Effector memory CD4-positive, alpha-beta T cell (primary cell): ENCODE measurements around the gene MAMSTR.
A peak's percentile ranks its signal among the peaks of the same experiment; 100 is the strongest.

Experiments used
- DNase-seq, 3 donors: peaks; one replicate each; pipeline ENCODE4 v3.0.0-alpha.2; 2020
- H3K27ac ChIP-seq: 2 replicates; pipeline ENCODE4 v1.7.0; 2013; ENCODE audit warnings: mild to moderate bottlenecking, low read length, moderate library complexity; ENCODE audit not compliant: insufficient read depth, poor library complexity, severe bottlenecking
- H3K27me3 ChIP-seq: replicated peaks from 2 replicates; pipeline ENCODE4 v1.7.0; 2013; ENCODE audit warnings: mild to moderate bottlenecking, low read length; ENCODE audit not compliant: insufficient read depth, control insufficient read depth, poor library complexity, severe bottlenecking
- H3K36me3 ChIP-seq: 2 replicates; pipeline ENCODE4 v1.7.0; 2013; ENCODE audit warnings: mild to moderate bottlenecking, low read length, moderate library complexity; ENCODE audit not compliant: control insufficient read depth, insufficient read depth
- H3K4me1 ChIP-seq: 2 replicates; pipeline ENCODE4 v1.7.0; 2013; ENCODE audit warnings: low read length, mild to moderate bottlenecking; ENCODE audit not compliant: control insufficient read depth, insufficient read depth, poor library complexity, severe bottlenecking
- H3K4me3 ChIP-seq: 2 replicates; pipeline ENCODE4 v1.7.0; 2013; ENCODE audit warnings: low read length, low read depth, mild to moderate bottlenecking; ENCODE audit not compliant: insufficient read depth, poor library complexity, severe bottlenecking
- H3K9me3 ChIP-seq: 2 replicates; pipeline ENCODE4 v1.7.0; 2013; ENCODE audit warnings: mild to moderate bottlenecking, low read length, moderate library complexity; ENCODE audit not compliant: control insufficient read depth

The MAMSTR gene

GRCh38 chr19:48755787-48756186, 36.3 kb upstream of the MAMSTR start:
- Histone ChIP-seq H3K9me3 (no peaks in the 10 kb centered on the region), H3K36me3 (no peaks in the 10 kb centered on the region), H3K4me3 (no peak overlapping the region), H3K27me3 (peaks cover 4% of the 10 kb centered on the region), H3K27ac (no peak overlapping the region), H3K4me1 (peaks cover 17% of the 10 kb centered on the region)
- no peak for DNase-seq

GRCh38 chr19:48755084-48755641, 35.6 kb upstream of the MAMSTR start, which contains the start of gene FGF21:
Gene FGF21 (plus strand): TSS chr19:48755524. CDS start chr19:48756237, 713 bp downstream.
- no peak within 1 kb of the TSS for H3K27ac ChIP-seq
- H3K36me3 ChIP-seq = no peaks in the 10 kb centered on the region
- DNase-seq = no peak
- peaks cover 4% of the 10 kb centered on the region for H3K27me3 ChIP-seq
- no peaks in the 10 kb centered on the region for H3K9me3 ChIP-seq
- peaks cover 15% of the 10 kb centered on the region for H3K4me1 ChIP-seq
- H3K4me3 ChIP-seq = no peak within 1 kb of the TSS

GRCh38 chr19:48752496-48753365, 33.2 kb upstream of the MAMSTR start, which contains the start of gene FUT1:
Gene FUT1 (minus strand): TSS chr19:48752641. CDS start chr19:48751281, 1,360 bp downstream.
- peaks cover 15% of the 10 kb centered on the region for H3K4me1 ChIP-seq
- no peak within 1 kb of the TSS for H3K27ac ChIP-seq
- H3K27me3 ChIP-seq = peaks cover 4% of the 10 kb centered on the region
- H3K9me3 ChIP-seq = no peaks in the 10 kb centered on the region
- DNase-seq = peak in 2 of 3 donors; percentile 20 to 29
- H3K4me3 ChIP-seq = peak within 1 kb of the TSS; percentile 58
- no peaks in the 10 kb centered on the region for H3K36me3 ChIP-seq

- Histone ChIP-seq H3K36me3 (no peaks in the 10 kb centered on the region), H3K4me1 (peaks cover 17% of the 10 kb centered on the region), H3K27me3 (peaks cover 4% of the 10 kb centered on the region), H3K4me3 (peak overlapping the region; percentile 58), H3K9me3 (no peaks in the 10 kb centered on the region), H3K27ac (no peak overlapping the region)
- DNase-seq = no peak
These were observed 32.4 kb upstream of the MAMSTR start for GRCh38 chr19:48751845-48752495.

GRCh38 chr19:48750771-48751504, 31.4 kb upstream of the MAMSTR start:
- no peak overlapping the region for H3K27ac ChIP-seq
- peaks cover 20% of the 10 kb centered on the region for H3K4me1 ChIP-seq
- H3K27me3 ChIP-seq = peaks cover 4% of the 10 kb centered on the region
- H3K4me3 ChIP-seq = no peak overlapping the region
- no peaks in the 10 kb centered on the region for H3K9me3 ChIP-seq
- H3K36me3 ChIP-seq = no peaks in the 10 kb centered on the region
- DNase-seq = no peak

- no peak overlapping the region for H3K27ac ChIP-seq
- DNase-seq = no peak
- H3K27me3 ChIP-seq = peaks cover 8% of the 10 kb centered on the region
- peaks cover 24% of the 10 kb centered on the region for H3K4me1 ChIP-seq
- no peaks in the 10 kb centered on the region for H3K36me3 ChIP-seq
- H3K9me3 ChIP-seq = no peaks in the 10 kb centered on the region
- H3K4me3 ChIP-seq = no peak overlapping the region
These were observed 30.8 kb upstream of the MAMSTR start for GRCh38 chr19:48750351-48750750.

- peaks cover 26% of the 10 kb centered on the region for H3K4me1 ChIP-seq
- no peaks in the 10 kb centered on the region for H3K36me3 ChIP-seq
- H3K9me3 ChIP-seq = no peaks in the 10 kb centered on the region
- no peak for DNase-seq
- H3K4me3 ChIP-seq = no peak overlapping the region
- peaks cover 5% of the 10 kb centered on the region for H3K27me3 ChIP-seq
- H3K27ac ChIP-seq = no peak overlapping the region
These were observed 30.2 kb upstream of the MAMSTR start for GRCh38 chr19:48749571-48750198.

DNA sequence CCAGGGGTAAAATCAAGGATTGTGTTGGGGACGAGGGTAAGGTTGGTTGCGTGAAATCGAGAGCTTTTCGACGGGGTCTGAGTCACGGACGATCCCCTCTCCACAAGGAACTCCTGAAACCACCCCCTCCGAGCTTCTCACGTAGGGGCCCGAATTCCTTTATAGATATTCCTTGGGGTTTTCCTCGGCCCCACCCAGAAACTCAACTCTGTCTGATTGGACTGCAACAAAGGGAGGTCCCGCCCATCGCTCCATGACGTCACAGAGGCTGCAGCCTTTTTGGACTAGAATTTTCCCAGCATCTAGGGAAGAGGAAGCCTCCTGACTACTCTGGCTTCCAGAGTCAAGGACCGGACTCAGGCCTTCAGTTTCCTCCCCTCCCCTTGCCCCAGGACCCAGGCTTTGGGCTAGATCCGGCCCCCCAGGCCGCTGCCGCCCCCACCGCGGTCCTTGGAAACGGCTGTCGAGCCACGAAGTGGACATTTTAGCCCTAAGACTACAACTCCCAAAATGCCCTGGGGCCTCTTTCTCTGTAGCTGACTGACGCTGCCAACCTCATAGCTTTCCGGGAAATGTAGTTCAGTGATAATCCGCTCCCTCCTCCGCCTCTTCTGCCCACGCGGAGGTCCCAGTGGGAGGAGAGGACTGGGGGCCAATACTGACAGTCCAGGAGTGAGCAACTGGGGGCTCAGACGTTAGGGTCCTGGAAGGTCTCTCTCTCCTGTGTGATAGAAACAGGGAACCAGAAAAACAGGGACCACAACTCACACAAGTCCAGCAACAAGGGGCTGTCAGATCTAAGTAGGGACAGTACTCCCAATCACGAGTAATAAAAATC, 27.4 kb upstream of the MAMSTR start, which contains the start of gene IZUMO1:
IZUMO1 (minus strand) TSS at position 172 of the 838 bp plus-strand sequence. CDS start 1,050 bp downstream, outside the sequence.
- peaks cover 5% of the 10 kb centered on the region for H3K27me3 ChIP-seq
- no peak within 1 kb of the TSS for H3K27ac ChIP-seq

More for the DNA sequence above, 27.4 kb upstream of the MAMSTR start, which contains the start of gene IZUMO1:
- H3K9me3 ChIP-seq = no peaks in the 10 kb centered on the region
- DNase-seq = peak in 1 of 3 donors; percentile 21
- H3K36me3 ChIP-seq = no peaks in the 10 kb centered on the region
- H3K4me1 ChIP-seq = peaks cover 11% of the 10 kb centered on the region
- no peak within 1 kb of the TSS for H3K4me3 ChIP-seq
